Peyer's patch (tissue), 4 donors: Measurements from ENCODE around the gene HS6ST3. TPM values are rescaled to one million over a fixed set of nuclear protein-coding genes. Genes with fewer than 3 reads are reported as not detected.

Experiments
- DNase-seq, 3 donors: peaks; one replicate each; pipeline ENCODE4 v3.0.0-alpha.2; 2017 to 2019
- H3K27ac ChIP-seq, 4 donors: fragments of 200-600 bp; sonication (generic); one replicate each; pipeline ENCODE4 v1.5.1; 2016 to 2019
- H3K27me3 ChIP-seq, 2 donors: fragments of 200-600 bp; sonication (generic); one replicate each; pipeline ENCODE4 v1.5.1; 2019
- H3K36me3 ChIP-seq, 3 donors: fragments of 200-600 bp; sonication (generic); one replicate each; pipeline ENCODE4 v1.5.1; 2016 to 2019
- H3K4me1 ChIP-seq, 4 donors: fragments of 200-600 bp; sonication (generic); one replicate each; pipeline ENCODE4 v1.5.1; 2016 to 2019
- H3K4me3 ChIP-seq, 4 donors: fragments of 200-600 bp; sonication (generic); 1 replicate in 3 of 4; 2 replicates in 1 of 4; pipeline ENCODE4 v1.5.1; 2016 to 2019; ENCODE audit warnings: mild to moderate bottlenecking in 1 of 4
- H3K9me3 ChIP-seq, 4 donors: fragments of 200-600 bp; sonication (generic); one replicate each; pipeline ENCODE4 v1.5.1; 2016 to 2019; ENCODE audit warnings: mild to moderate bottlenecking in 1 of 4
- CTCF ChIP-seq, 6 experiments: fragments of 450-650 bp in 4 of 6; fragments of 200-600 bp in 2 of 6; sonication (generic) in 1 of 6; IDR thresholded peaks; one replicate each; pipeline ENCODE4 v1.5.1; 2017 to 2019; ENCODE audit warnings: antibody characterized with exemption in 6 of 6, mild to moderate bottlenecking in 3 of 6, moderate library complexity in 1 of 6
- POLR2A ChIP-seq, 2 donors: fragments of 450-650 bp; IDR thresholded peaks; one replicate each; pipeline ENCODE4 v1.5.1; 2017; ENCODE audit warnings: antibody characterized with exemption in 2 of 2, mild to moderate bottlenecking in 2 of 2, moderate library complexity in 2 of 2
- total RNA-seq, 4 donors: library from RNA; depleted of rRNA; stranded (reverse); fragments of >200 nt; gene quantifications; one replicate each; pipeline ENCODE4 v1.1.0, GENCODE V29; 2016

The HS6ST3 gene
- total RNA-seq, 4 donors from 2014 or later, result 0.09 TPM; not detected in 3

GRCh38 chr13:96581741-96582140 is 491.8 kb downstream of the HS6ST3 start:
- Histone ChIP-seq H3K36me3 (no peaks in the 10 kb centered on the region), H3K27me3 (no peaks in the 10 kb centered on the region), H3K4me3 (no peak overlapping the region), H3K27ac (no peak overlapping the region), H3K9me3 (no peaks in the 10 kb centered on the region), H3K4me1 (no peaks in the 10 kb centered on the region)
- TF ChIP-seq CTCF (IDR thresholded peaks at IDR 0.05) (no peak), POLR2A (IDR thresholded peaks at IDR 0.05) (no peak)
- no peak for DNase-seq

GRCh38 chr13:96615252-96615651 is 525.3 kb downstream of the HS6ST3 start:
- Histone ChIP-seq H3K9me3 (no peaks in the 10 kb centered on the region), H3K4me1 (no peaks in the 10 kb centered on the region), H3K27me3 (no peaks in the 10 kb centered on the region), H3K36me3 (no peaks in the 10 kb centered on the region), H3K27ac (no peak overlapping the region), H3K4me3 (no peak overlapping the region)
- no peak for TF ChIP-seq POLR2A (IDR thresholded peaks at IDR 0.05)
- TF ChIP-seq CTCF (IDR thresholded peaks at IDR 0.05), result no peak
- no peak for DNase-seq

DNA sequence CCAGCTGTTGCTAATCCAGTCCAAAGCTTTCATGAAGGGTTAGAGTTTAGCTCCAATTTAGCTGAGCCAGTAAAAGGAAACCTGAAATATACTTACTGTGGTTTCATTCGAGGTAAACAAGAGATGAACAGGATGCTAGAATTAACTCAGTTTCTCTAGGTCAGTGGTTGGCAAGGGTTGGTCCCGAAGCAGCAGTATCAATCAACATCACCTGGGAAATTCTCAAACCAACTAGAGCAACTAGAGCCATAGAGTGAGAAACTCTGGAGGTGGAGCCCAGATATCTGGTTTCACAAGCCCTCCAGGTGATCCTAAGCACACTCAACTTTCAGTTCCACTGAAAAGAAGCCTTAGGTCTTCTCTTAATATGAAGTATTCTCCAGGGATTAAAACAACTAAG is 527.6 kb downstream of the HS6ST3 start:
- TF ChIP-seq CTCF (IDR thresholded peaks at IDR 0.05) (no peak), POLR2A (IDR thresholded peaks at IDR 0.05) (no peak)
- Histone ChIP-seq H3K4me1 (no peaks in the 10 kb centered on the region), H3K9me3 (no peaks in the 10 kb centered on the region), H3K27me3 (no peaks in the 10 kb centered on the region), H3K4me3 (no peak overlapping the region), H3K27ac (no peak overlapping the region), H3K36me3 (no peaks in the 10 kb centered on the region)
- DNase-seq, result no peak

GRCh38 chr13:96621634-96622183 is 531.8 kb downstream of the HS6ST3 start:
- no peak for DNase-seq
- no peaks in the 10 kb centered on the region for H3K36me3 ChIP-seq
- no peaks in the 10 kb centered on the region for H3K4me1 ChIP-seq
- TF ChIP-seq POLR2A (IDR thresholded peaks at IDR 0.05) (no peak), CTCF (IDR thresholded peaks at IDR 0.05) (no peak)
- H3K9me3 ChIP-seq, result no peaks in the 10 kb centered on the region
- H3K4me3 ChIP-seq, result no peak overlapping the region
- H3K27ac ChIP-seq, result no peak overlapping the region
- no peaks in the 10 kb centered on the region for H3K27me3 ChIP-seq

DNA sequence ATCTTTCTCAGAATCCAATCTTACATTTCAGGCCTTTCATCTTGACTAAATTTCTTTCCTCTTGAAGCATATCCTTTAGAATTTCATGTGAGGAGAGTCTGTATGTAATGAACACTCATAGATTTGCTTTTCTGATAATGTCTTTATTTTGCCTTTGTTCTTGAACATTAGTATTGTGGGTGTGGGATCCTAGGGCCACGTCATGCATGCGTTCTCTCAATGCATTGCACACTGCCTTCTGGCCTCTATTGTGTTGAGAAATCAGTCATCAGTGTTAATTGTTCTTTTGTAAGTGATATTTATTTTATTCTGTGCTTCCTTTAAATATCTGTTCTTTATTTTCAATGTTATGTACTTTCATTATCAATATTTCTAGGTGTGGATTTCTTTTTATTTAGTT is 539.4 kb downstream of the HS6ST3 start:
- H3K4me1 ChIP-seq, result no peaks in the 10 kb centered on the region
- no peak overlapping the region for H3K27ac ChIP-seq
- H3K9me3 ChIP-seq, result no peaks in the 10 kb centered on the region
- no peak overlapping the region for H3K4me3 ChIP-seq
- H3K36me3 ChIP-seq, result no peaks in the 10 kb centered on the region
- no peak for TF ChIP-seq POLR2A (IDR thresholded peaks at IDR 0.05)
- no peak for TF ChIP-seq CTCF (IDR thresholded peaks at IDR 0.05)
- no peaks in the 10 kb centered on the region for H3K27me3 ChIP-seq
- DNase-seq, result no peak
